Activated T-helper 1 cell treated with anti-CD3 and anti-CD28 coated beads, Interleukin-2, amount 50 U/mL, for 16 hours (primary cell): ENCODE data around the gene SCG3.
"Not testable (repeated sequence)": the region's sequence is repeated elsewhere in the genome, so short reads cannot be mapped to it uniquely, and the experiment has no call there.

Experiments used
- DNase-seq, 2 donors: peaks; one replicate each; pipeline ENCODE4 v3.0.0-alpha.2; 2020; ENCODE audit warnings: low read depth in 1 of 2, low spot score in 1 of 2

SCG3 gene

GRCh38 chr15:51681303-51681963, at the start of gene SCG3:
Gene SCG3 (plus strand): TSS chr15:51681503. CDS start chr15:51681756, 253 bp downstream.
- peak; percentile 3 to 34 for DNase-seq

- no peak for DNase-seq
Observed at GRCh38 chr15:51634591-51635198, 46.6 kb upstream of the SCG3 start.

- no peak for DNase-seq
Observed at GRCh38 chr15:51641490-51642130, 39.7 kb upstream of the SCG3 start.

GRCh38 chr15:51642696-51643095, 38.6 kb upstream of the SCG3 start:
- DNase-seq: no peak

GRCh38 chr15:51647128-51647562, 34.2 kb upstream of the SCG3 start:
- no peak for DNase-seq

GRCh38 chr15:51648101-51648500, 33.2 kb upstream of the SCG3 start:
- DNase-seq: not testable (repeated sequence)

GRCh38 chr15:51648643-51649042, 32.7 kb upstream of the SCG3 start:
- DNase-seq: not testable (repeated sequence)

GRCh38 chr15:51649659-51650521, 31.4 kb upstream of the SCG3 start:
- no peak for DNase-seq

- no peak for DNase-seq
Observed at GRCh38 chr15:51652084-51652668, 29.1 kb upstream of the SCG3 start.

- not testable (repeated sequence) for DNase-seq
Observed at GRCh38 chr15:51655401-51656057, 25.8 kb upstream of the SCG3 start.

GRCh38 chr15:51658664-51659063, 22.6 kb upstream of the SCG3 start:
- DNase-seq: no peak

- no peak for DNase-seq
Observed at GRCh38 chr15:51661072-51661471, 20.2 kb upstream of the SCG3 start.

GRCh38 chr15:51667478-51667877, 13.8 kb upstream of the SCG3 start:
- no peak for DNase-seq

- no peak for DNase-seq
Observed at GRCh38 chr15:51668446-51668845, 12.9 kb upstream of the SCG3 start.

- DNase-seq: no peak
Observed at GRCh38 chr15:51669381-51669780, 11.9 kb upstream of the SCG3 start.

GRCh38 chr15:51672155-51672687, 9.1 kb upstream of the SCG3 start:
- DNase-seq: no peak

- DNase-seq: no peak
Observed at GRCh38 chr15:51672913-51673857, 8.1 kb upstream of the SCG3 start.

- no peak for DNase-seq
Observed at GRCh38 chr15:51675234-51675633, 6.1 kb upstream of the SCG3 start.

- no peak for DNase-seq
Observed at GRCh38 chr15:51677021-51677420, 4.3 kb upstream of the SCG3 start.
